ENCODE data around the gene RRP8.

- no peak for TF ChIP-seq CTCF (IDR thresholded peaks at IDR 0.05; ENCODE audit: low read length)
- TF ChIP-seq EZH2phosphoT487 (IDR thresholded peaks at IDR 0.05; ENCODE audit: low read length), result no peak
- no peak for TF ChIP-seq EZH2 (optimal IDR thresholded peaks at IDR 0.05; ENCODE audit: low read depth, low read length)
These were observed 19.8 kb downstream of the RRP8 start for GRCh38 chr11:6583584-6583983.

Measured in MM.1S (cell line).